Activated CD8-positive, alpha-beta memory T cell treated with anti-CD3 and anti-CD28 coated beads for 36 hours (primary cell): ENCODE results near the gene YIF1B. TPM values are rescaled to one million over a fixed set of nuclear protein-coding genes. Genes with fewer than 3 reads are reported as not detected.

Experiments used
- CTCF ChIA-PET: fragments of 350-600 bp; sonication (Branson Sonifier 250); formaldehyde crosslinking; loops from one replicate; lab custom pipeline; 2021; ENCODE audit warnings: antibody characterized with exemption; lab: Charles Lee
- POLR2A ChIA-PET: fragments of 350-600 bp; sonication (Branson Sonifier 250); formaldehyde crosslinking; loops from one replicate; lab custom pipeline; 2021; ENCODE audit warnings: antibody characterized with exemption; lab: Charles Lee
- total RNA-seq, 2 experiments: library from RNA; stranded (reverse); gene quantifications; one replicate each; pipeline ENCODE4 v1.2.3, GENCODE V29; 2021

Gene YIF1B, protein sequence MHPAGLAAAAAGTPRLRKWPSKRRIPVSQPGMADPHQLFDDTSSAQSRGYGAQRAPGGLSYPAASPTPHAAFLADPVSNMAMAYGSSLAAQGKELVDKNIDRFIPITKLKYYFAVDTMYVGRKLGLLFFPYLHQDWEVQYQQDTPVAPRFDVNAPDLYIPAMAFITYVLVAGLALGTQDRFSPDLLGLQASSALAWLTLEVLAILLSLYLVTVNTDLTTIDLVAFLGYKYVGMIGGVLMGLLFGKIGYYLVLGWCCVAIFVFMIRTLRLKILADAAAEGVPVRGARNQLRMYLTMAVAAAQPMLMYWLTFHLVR
- 10 to 100 TPM; 62.4 to 63.0 TPM for total RNA-seq

GRCh38 chr19:38315657-38316476, at the start of gene YIF1B:
YIF1B (minus strand) TSS chr19:38315947; CDS start chr19:38315917, 30 bp downstream.
- POLR2A ChIA-PET: interaction anchor here (0.6 kb wide), 1 partner anchor 14 kb away, joined by 4 read pairs; no protein-coding TSS in a partner anchor
- CTCF ChIA-PET: interaction anchor here (0.7 kb wide), 1 partner anchor 88 kb away, joined by 5 read pairs; no protein-coding TSS in a partner anchor

- ChIA-PET CTCF (interaction anchor here (0.7 to 1.1 kb wide), 4 partner anchors 25 to 314 kb away, joined by 3 to 4 read pairs (median 3); partner anchors contain the start of gene SPRED3), POLR2A (interaction anchor here (1.3 kb wide), 1 partner anchor 13 kb away, joined by 3 read pairs; no protein-coding TSS in a partner anchor)
These were observed 47.4 kb upstream of the YIF1B start for GRCh38 chr19:38362946-38363688.

DNA sequence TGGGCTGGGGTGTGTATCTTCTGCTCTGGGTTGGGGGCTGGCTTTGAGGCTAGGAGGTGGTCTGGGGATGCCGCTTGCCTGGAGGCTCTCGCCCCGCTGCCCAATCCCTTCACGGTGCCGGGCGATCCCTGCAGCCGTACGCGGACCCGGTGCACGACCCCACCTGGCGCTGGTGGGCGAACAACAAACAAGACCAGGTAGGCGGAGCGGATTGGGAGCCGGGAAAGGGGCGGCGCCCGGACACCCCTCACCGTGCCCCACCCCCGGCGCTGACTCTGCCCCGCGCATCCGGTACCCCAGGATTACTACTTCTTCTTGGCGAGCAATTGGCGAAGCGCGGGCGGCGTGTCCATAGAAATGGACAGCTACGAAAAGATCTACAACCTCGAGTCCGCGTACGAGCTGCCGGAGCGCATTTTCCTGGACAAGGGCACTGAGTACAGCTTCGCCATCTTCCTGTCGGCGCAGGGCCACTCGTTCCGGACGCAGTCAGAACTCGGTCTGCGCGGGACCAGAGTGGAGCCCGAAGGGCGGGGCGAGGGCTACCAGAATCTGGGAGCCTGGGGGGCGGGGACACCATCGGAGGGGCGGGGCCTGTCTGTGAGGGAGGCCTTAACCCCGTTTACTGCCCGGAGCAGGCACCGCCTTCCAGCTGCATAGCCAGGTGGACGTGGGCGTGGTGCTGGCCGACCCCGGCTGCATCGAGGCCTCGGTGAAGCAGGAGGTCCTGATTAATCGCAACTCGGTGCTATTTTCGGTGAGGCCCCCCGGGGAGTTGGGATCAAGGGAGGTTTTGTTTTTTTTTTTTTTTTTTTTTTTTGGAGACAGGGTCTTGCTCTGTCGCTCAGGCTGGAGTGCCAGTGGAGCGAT, 46.6 kb upstream of the YIF1B start:
- POLR2A ChIA-PET: interaction anchor here (0.8 to 1.3 kb wide), 2 partner anchors 12 to 14 kb away, joined by 3 read pairs; no protein-coding TSS in a partner anchor
- CTCF ChIA-PET: interaction anchor here (0.7 to 1.1 kb wide), 5 partner anchors 12 to 314 kb away, joined by 3 to 4 read pairs (median 3); partner anchors contain the start of genes PSMD8 and SPRED3

- POLR2A ChIA-PET: interaction anchor here (0.8 to 1.3 kb wide), 3 partner anchors 12 to 41 kb away, joined by 3 read pairs; partner anchors contain the start of gene FAM98C
- CTCF ChIA-PET: interaction anchor here (1.1 to 2.6 kb wide), 3 partner anchors 13 to 118 kb away, joined by 3 to 9 read pairs (median 3); partner anchors contain the start of gene PSMD8
These were observed 45.9 kb upstream of the YIF1B start for GRCh38 chr19:38361633-38362075.

GRCh38 chr19:38360839-38361631, 45.3 kb upstream of the YIF1B start:
- ChIA-PET POLR2A (interaction anchor here (0.8 kb wide), 1 partner anchor 42 kb away, joined by 3 read pairs; the partner anchor contains the start of gene FAM98C), CTCF (interaction anchor here (0.6 to 2.6 kb wide), 3 partner anchors 42 to 117 kb away, joined by 4 to 9 read pairs (median 4); partner anchors contain the start of gene FAM98C)

- CTCF ChIA-PET: interaction anchor here (0.6 to 2.6 kb wide), 3 partner anchors 43 to 116 kb away, joined by 4 to 9 read pairs (median 4); partner anchors contain the start of gene FAM98C
- POLR2A ChIA-PET: no interaction called here
These were observed 44.6 kb upstream of the YIF1B start for GRCh38 chr19:38360351-38360750.

GRCh38 chr19:38359242-38360021, 43.7 kb upstream of the YIF1B start:
- CTCF ChIA-PET: interaction anchor here (2.6 kb wide), 1 partner anchor 115 kb away, joined by 9 read pairs; no protein-coding TSS in a partner anchor

GRCh38 chr19:38358071-38358470, 42.3 kb upstream of the YIF1B start:
- POLR2A ChIA-PET: interaction anchor here (0.5 kb wide), 1 partner anchor 317 kb away, joined by 6 read pairs; no protein-coding TSS in a partner anchor
- CTCF ChIA-PET: no interaction called here

More at GRCh38 chr19:38359242-38360021, 43.7 kb upstream of the YIF1B start:
- POLR2A ChIA-PET: no interaction called here

GRCh38 chr19:38355728-38356725, 40.3 kb upstream of the YIF1B start:
- CTCF ChIA-PET: no interaction called here

DNA sequence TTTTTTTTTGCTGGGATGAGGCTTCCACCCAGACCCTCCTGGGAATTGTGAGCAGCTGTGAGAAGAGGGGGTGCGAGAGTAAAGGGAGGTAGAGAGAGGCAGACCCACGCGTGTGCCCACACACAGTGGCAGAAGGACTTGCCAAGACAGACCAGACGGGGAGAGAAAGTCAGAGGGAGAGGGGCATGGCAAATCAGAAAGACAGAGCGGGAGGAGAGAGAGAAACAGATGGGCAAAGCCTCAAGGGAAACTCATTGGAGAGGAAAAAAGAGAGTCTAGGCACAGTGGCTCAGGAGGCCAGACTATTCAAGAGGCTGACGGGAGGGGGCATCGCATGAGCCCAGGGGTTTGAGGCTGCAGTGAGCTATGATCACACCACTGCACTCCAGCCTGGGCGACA, 36.9 kb upstream of the YIF1B start:
- ChIA-PET POLR2A (interaction anchor here (0.6 kb wide), 1 partner anchor 244 kb away, joined by 7 read pairs; no protein-coding TSS in a partner anchor), CTCF (no interaction called here)

More at GRCh38 chr19:38355728-38356725, 40.3 kb upstream of the YIF1B start:
- POLR2A ChIA-PET: no interaction called here

GRCh38 chr19:38351865-38352395, 36.2 kb upstream of the YIF1B start:
- ChIA-PET CTCF (no interaction called here), POLR2A (no interaction called here)

- ChIA-PET CTCF (no interaction called here), POLR2A (no interaction called here)
These were observed 35.1 kb upstream of the YIF1B start for GRCh38 chr19:38350883-38351282.

GRCh38 chr19:38346837-38347236, 31.1 kb upstream of the YIF1B start:
- ChIA-PET POLR2A (no interaction called here), CTCF (interaction anchor here (1.8 kb wide), 1 partner anchor 103 kb away, joined by 3 read pairs; no protein-coding TSS in a partner anchor)

GRCh38 chr19:38340927-38341326, 25.2 kb upstream of the YIF1B start:
- POLR2A ChIA-PET: no interaction called here
- CTCF ChIA-PET: no interaction called here
